GM21367 (cell line): ENCODE measurements around the gene EIF4G1.
"Not testable (repeated sequence)": the region's sequence is repeated elsewhere in the genome, so short reads cannot be mapped to it uniquely, and the experiment has no call there.

Experiments
- ATAC-seq: cut with Tn5 transposase; IDR thresholded peaks from one replicate; pipeline ENCODE4 v1.9.1; 2021; ENCODE audit not compliant: unreplicated experiment

The EIF4G1 gene

GRCh38 chr3:184333190-184333589 is 18.8 kb downstream of the EIF4G1 start:
- ATAC-seq, result no peak

GRCh38 chr3:184333700-184334099 is 19.3 kb downstream of the EIF4G1 start:
- ATAC-seq, result no peak

GRCh38 chr3:184334470-184335158 is 20.2 kb downstream of the EIF4G1 start:
- no peak for ATAC-seq

- no peak for ATAC-seq
These were observed 20.9 kb downstream of the EIF4G1 start for GRCh38 chr3:184335291-184335660.

GRCh38 chr3:184335661-184336546 is 21.5 kb downstream of the EIF4G1 start:
- peak; percentile 60 for ATAC-seq

GRCh38 chr3:184336547-184337398 is 22.4 kb downstream of the EIF4G1 start:
- ATAC-seq, result no peak

GRCh38 chr3:184337399-184337714 is 23.0 kb downstream of the EIF4G1 start, which contains the start of gene FAM131A:
FAM131A (plus strand) TSS chr3:184337600; CDS start chr3:184337631, 31 bp downstream.
- no peak for ATAC-seq

- no peak for ATAC-seq
These were observed 23.6 kb downstream of the EIF4G1 start for GRCh38 chr3:184337981-184338380.

- no peak for ATAC-seq
These were observed 24.1 kb downstream of the EIF4G1 start for GRCh38 chr3:184338511-184338945.

- no peak for ATAC-seq
These were observed 24.6 kb downstream of the EIF4G1 start for GRCh38 chr3:184339001-184339400.

GRCh38 chr3:184339451-184340135 is 25.2 kb downstream of the EIF4G1 start:
- not testable (repeated sequence) for ATAC-seq

- no peak for ATAC-seq
These were observed 27.5 kb downstream of the EIF4G1 start for GRCh38 chr3:184341925-184342324.

GRCh38 chr3:184343200-184343876 is 28.9 kb downstream of the EIF4G1 start:
- ATAC-seq, result no peak

GRCh38 chr3:184344579-184345316 is 30.3 kb downstream of the EIF4G1 start:
- ATAC-seq, result no peak

- no peak for ATAC-seq
These were observed 31.1 kb downstream of the EIF4G1 start for GRCh38 chr3:184345317-184346144.

- no peak for ATAC-seq
These were observed 32.2 kb downstream of the EIF4G1 start for GRCh38 chr3:184346480-184347190.

GRCh38 chr3:184347321-184348056 is 33.1 kb downstream of the EIF4G1 start:
- no peak for ATAC-seq
